HepG2 (cell line): ENCODE data around the gene HABP4. TPM values are rescaled to one million over a fixed set of nuclear protein-coding genes. Genes with fewer than 3 reads are reported as not detected.

Experiments used
- ATAC-seq: fragments of 200-7000 bp; cut with Tn5 transposase; 3 replicates; pipeline ENCODE4 v1.9.1; 2020; ENCODE audit warnings: mild to moderate bottlenecking, moderate library complexity
- BruUV-seq: library from RNA; stranded (reverse); fragments of 400-500 nt; replicated peaks from 2 replicates; lab custom pipeline; 2021; lab: Mats Ljungman, UMichigan
- CTCF ChIA-PET: fragments of 300-600 bp; formaldehyde crosslinking; extraction: SDS; loops from one replicate; lab custom pipeline; 2021; ENCODE audit warnings: low total read pairs, inconsistent platforms, low intra/inter-chr PET ratio; lab: Yijun Ruan, JAX
- POLR2A ChIA-PET: fragments of 350-600 bp; sonication (Branson Sonifier 250); formaldehyde crosslinking; loops from one replicate; lab custom pipeline; 2020; ENCODE audit warnings: antibody characterized with exemption, inconsistent platforms; lab: Yijun Ruan, JAX
- DNase-seq: peaks from one replicate; pipeline ENCODE4 v3.0.0-alpha.2; 2015; ENCODE audit warnings: low spot score
- FAIRE-seq: peaks from 3 replicates; lab custom pipeline; 2011; peaks lifted over from hg19 to GRCh38; lab: Jason Lieb, UNC
- H2AFZ ChIP-seq: one replicate; pipeline ENCODE4 v1.6.1; 2011; ENCODE audit warnings: low read length, inconsistent platforms
- H3K27ac ChIP-seq: fragments of 300-600 bp; 3 replicates; pipeline ENCODE4 v1.8.0; 2011; ENCODE audit warnings: mixed run types, mild to moderate bottlenecking, mixed read lengths, low read length, inconsistent platforms; ENCODE audit not compliant: insufficient read depth; ENCODE audit errors: extremely low read length
- H3K27me3 ChIP-seq, 2 experiments: fragments of 200-600 bp in 1 of 2; 2 replicates in 1 of 2; 3 replicates in 1 of 2; pipeline versions ENCODE4 v1.6.0 to v1.8.0; 2011; ENCODE audit warnings: low read length in 2 of 2, mild to moderate bottlenecking in 2 of 2, moderate library complexity in 2 of 2, inconsistent platforms in 1 of 2; ENCODE audit not compliant: insufficient read depth in 2 of 2, control insufficient read depth in 1 of 2
- H3K36me3 ChIP-seq, 2 experiments: fragments of 200-600 bp in 1 of 2; replicated peaks in 1 of 2; 2 replicates in 1 of 2; 3 replicates in 1 of 2; pipeline versions ENCODE4 v1.5.1 to v1.8.0; 2011; ENCODE audit warnings: low read length in 2 of 2, inconsistent platforms in 1 of 2; ENCODE audit not compliant: insufficient read depth in 2 of 2, control insufficient read depth in 1 of 2
- H3K4me1 ChIP-seq: 2 replicates; pipeline ENCODE4 v1.5.1; 2012; ENCODE audit warnings: low read length, inconsistent platforms; ENCODE audit not compliant: insufficient read depth
- H3K4me2 ChIP-seq: 2 replicates; pipeline ENCODE4 v1.6.0; 2011; ENCODE audit warnings: low read depth, low read length, inconsistent platforms
- H3K4me3 ChIP-seq, 3 experiments: fragments of 200-600 bp in 1 of 3; sonication (generic), shearing (Covaris generic) in 1 of 3; replicated peaks in 1 of 3; 2 replicates each; pipeline ENCODE4 v1.5.1; 2011 to 2016; ENCODE audit warnings: low read length in 3 of 3, inconsistent platforms in 2 of 3, low read depth in 2 of 3, mild to moderate bottlenecking in 2 of 3, control low read depth in 1 of 3, mixed read lengths in 1 of 3; ENCODE audit not compliant: insufficient read depth in 1 of 3
- H3K79me2 ChIP-seq: one replicate; pipeline ENCODE4 v1.6.1; 2011; ENCODE audit warnings: low read length, inconsistent platforms; ENCODE audit not compliant: insufficient read depth
- H3K9ac ChIP-seq: 2 replicates; pipeline ENCODE4 v1.6.0; 2011; ENCODE audit warnings: mild to moderate bottlenecking, low read depth, low read length, inconsistent platforms; ENCODE audit not compliant: insufficient read depth
- H3K9me3 ChIP-seq: 2 replicates; pipeline ENCODE4 v1.5.1; 2012; ENCODE audit warnings: mild to moderate bottlenecking, low read length
- H4K20me1 ChIP-seq: 2 replicates; pipeline ENCODE4 v1.6.0; 2011; ENCODE audit warnings: inconsistent platforms, mild to moderate bottlenecking, low read length, moderate library complexity; ENCODE audit not compliant: insufficient read depth
- EED ChIP-seq: sonication (generic); formaldehyde crosslinking; IDR thresholded peaks from 2 replicates; pipeline ENCODE4 v1.5.0; 2020; ENCODE audit warnings: mild to moderate bottlenecking, missing genetic modification reagents
- GLI4 ChIP-seq: sonication (generic); formaldehyde crosslinking; IDR thresholded peaks from 2 replicates; pipeline ENCODE4 v1.5.1; 2020; ENCODE audit warnings: missing genetic modification reagents, mild to moderate bottlenecking, moderate library complexity, borderline replicate concordance
- KLF6 ChIP-seq: IDR thresholded peaks from 2 replicates; pipeline ENCODE4 v1.8.0; 2016; ENCODE audit warnings: missing biosample characterization, missing genetic modification reagents
- LCORL ChIP-seq, 2 experiments: fragments of 450-650 bp in 1 of 2; sonication (generic) in 1 of 2; formaldehyde crosslinking in 1 of 2; IDR thresholded peaks; 2 replicates each; pipeline versions ENCODE4 v1.5.0 to v1.6.1; 2017 to 2020; ENCODE audit warnings: antibody characterized with exemption in 1 of 2, missing genetic modification reagents in 1 of 2
- MYNN ChIP-seq: sonication (generic); formaldehyde crosslinking; IDR thresholded peaks from 2 replicates; pipeline ENCODE4 v1.4.0; 2020; ENCODE audit warnings: mild to moderate bottlenecking, low read depth, missing genetic modification reagents
- NCOA5 ChIP-seq: sonication (generic); formaldehyde crosslinking; IDR thresholded peaks from 2 replicates; pipeline ENCODE4 v1.4.0; 2020; ENCODE audit warnings: missing genetic modification reagents
- PTBP1 ChIP-seq: fragments of 200-400 bp; formaldehyde crosslinking; IDR thresholded peaks from 2 replicates; pipeline ENCODE4 v1.6.1; 2018; ENCODE audit warnings: low read length, low read depth; ENCODE audit not compliant: poor library complexity, severe bottlenecking
- SATB2 ChIP-seq: sonication (generic); formaldehyde crosslinking; IDR thresholded peaks from 2 replicates; pipeline ENCODE4 v1.5.0; 2020; ENCODE audit warnings: missing genetic modification reagents
- SMARCC2 ChIP-seq: fragments of 450-650 bp; IDR thresholded peaks from 2 replicates; pipeline ENCODE4 v1.6.1; 2017; ENCODE audit warnings: antibody characterized with exemption, mild to moderate bottlenecking
- SP140L ChIP-seq: sonication (generic); formaldehyde crosslinking; IDR thresholded peaks from 2 replicates; pipeline ENCODE4 v1.4.0; 2020; ENCODE audit warnings: missing genetic modification reagents, borderline replicate concordance
- SP4 ChIP-seq: sonication (generic); formaldehyde crosslinking; IDR thresholded peaks from 2 replicates; pipeline ENCODE4 v1.8.1; 2023; ENCODE audit warnings: mild to moderate bottlenecking, missing genetic modification reagents
- TBX2 ChIP-seq: sonication (generic); formaldehyde crosslinking; IDR thresholded peaks from 2 replicates; pipeline ENCODE4 v1.5.0; 2020; ENCODE audit warnings: missing genetic modification reagents, mild to moderate bottlenecking, borderline replicate concordance
- ZNF34 ChIP-seq: sonication (generic); formaldehyde crosslinking; IDR thresholded peaks from 2 replicates; pipeline ENCODE4 v1.4.0; 2020; ENCODE audit warnings: mild to moderate bottlenecking, missing genetic modification reagents, borderline replicate concordance
- ZNF354B ChIP-seq: sonication (generic); formaldehyde crosslinking; IDR thresholded peaks from 2 replicates; pipeline ENCODE4 v1.8.0; 2022; ENCODE audit warnings: mild to moderate bottlenecking, missing genetic modification reagents
- ZNF513 ChIP-seq: sonication (generic); formaldehyde crosslinking; conservative IDR thresholded peaks from 2 replicates; pipeline ENCODE4 v1.5.0; 2020; ENCODE audit warnings: missing genetic modification reagents
- ZNF530 ChIP-seq: sonication (generic); formaldehyde crosslinking; IDR thresholded peaks from 2 replicates; pipeline ENCODE4 v1.5.0; 2020; ENCODE audit warnings: low read depth, mild to moderate bottlenecking, missing genetic modification reagents
- ZNF570 ChIP-seq: sonication (generic); formaldehyde crosslinking; IDR thresholded peaks from 2 replicates; pipeline ENCODE4 v1.4.0; 2020; ENCODE audit warnings: mild to moderate bottlenecking, missing genetic modification reagents, borderline replicate concordance
- ZNF607 ChIP-seq: sonication (generic); formaldehyde crosslinking; IDR thresholded peaks from 2 replicates; pipeline ENCODE4 v1.5.1; 2020; ENCODE audit warnings: missing genetic modification reagents, mild to moderate bottlenecking, borderline replicate concordance
- ZNF615 ChIP-seq: sonication (generic); formaldehyde crosslinking; IDR thresholded peaks from 2 replicates; pipeline ENCODE4 v1.5.0; 2020; ENCODE audit warnings: mild to moderate bottlenecking, missing genetic modification reagents, borderline replicate concordance
- WGBS: methylation state at CpG from one replicate; pipeline ENCODE4 v1.1.6; 2017; ENCODE audit warnings: low lambda C conversion rate; 5-methylcytosine and 5-hydroxymethylcytosine counted together
- in situ Hi-C: cut with HindIII; loops from 2 replicates; pipeline ENCODE4 v1.10.0; 2017; ENCODE audit warnings: low pct_unique_long_range_greater_than_20kb; ENCODE audit not compliant: extremely low pct_ligation_motif_present
- intact Hi-C: fragments of 100-400 bp; cut with micrococcal nuclease; formaldehyde crosslinking; loops from one replicate; pipeline ENCODE4 v1.10.0; 2022; ENCODE audit not compliant: unreplicated experiment
- polyA plus RNA-seq, 8 experiments: library from polyadenylated mRNA; depleted of rRNA in 3 of 8; stranded (reverse) in 7 of 8; unstranded in 1 of 8; fragments of >200 nt; fragmentation: Illumina TruSeq in 4 of 8; extraction: Trizol in 4 of 8; gene quantifications; 2 replicates each; pipeline versions ENCODE4 v1.2.1 to v1.2.3, GENCODE V29; 2011 to 2016; ENCODE audit warnings: low read depth in 4 of 8, missing spikeins in 1 of 8, mixed read lengths in 1 of 8; ENCODE audit not compliant: insufficient read depth in 1 of 8
- total RNA-seq, 5 experiments: library from RNA; depleted of rRNA; stranded (reverse); fragments of >200 nt; fragmentation: Illumina TruSeq; extraction: Trizol; gene quantifications; 2 replicates each; pipeline ENCODE4 v1.2.3, GENCODE V29; 2016; ENCODE audit warnings: low read depth in 1 of 5

Gene HABP4
- total and polyA plus RNA-seq, 2 of the 13 experiments (the other 11 are each of a cell fraction or from before 2014, with no cell fraction given) = 14.3 to 26.6 TPM

GRCh38 chr9:96508227-96508940 lies 58.4 kb downstream of the HABP4 start:
- intact Hi-C loops (no loop called here), in situ Hi-C loops (no loop called here)
- BruUV-seq = no TSS peak
- FAIRE-seq (no peak), DNase-seq (no peak), ATAC-seq (no peak)
- H3K36me3 ChIP-seq = peaks cover 6 to 57% of the 10 kb centered on the region in 2 experiments
- TF ChIP-seq ZNF615 (no peak), ZNF354B (CRISPR knock-in tag) (no peak)
- H4K20me1 ChIP-seq = no peaks in the 10 kb centered on the region
- 99% methylated on average over 14 of the region's 14 CpGs for WGBS
- H3K4me2 ChIP-seq = no peak overlapping the region
- no peak overlapping the region for H2AFZ ChIP-seq
- H3K27ac ChIP-seq = no peak overlapping the region
- no peaks in the 10 kb centered on the region for H3K27me3 ChIP-seq
- H3K9me3 ChIP-seq = no peaks in the 10 kb centered on the region
- POLR2A ChIA-PET = no interaction called here
- no peak overlapping the region for H3K4me3 ChIP-seq
- H3K4me1 ChIP-seq = peaks cover 13% of the 10 kb centered on the region
- H3K79me2 ChIP-seq = no peaks in the 10 kb centered on the region
- CTCF ChIA-PET = no interaction called here
- H3K9ac ChIP-seq = no peak overlapping the region

GRCh38 chr9:96509026-96509425 lies 59.1 kb downstream of the HABP4 start:
- Histone ChIP-seq H3K9ac (no peak overlapping the region), H3K4me1 (peaks cover 7% of the 10 kb centered on the region), H3K4me3 (no peak overlapping the region), H3K27ac (no peak overlapping the region), H3K27me3 (no peaks in the 10 kb centered on the region), H3K79me2 (no peaks in the 10 kb centered on the region), H3K9me3 (no peaks in the 10 kb centered on the region), H2AFZ (no peak overlapping the region), H3K36me3 (peaks cover 10 to 57% of the 10 kb centered on the region in 2 experiments), H4K20me1 (no peaks in the 10 kb centered on the region), H3K4me2 (no peak overlapping the region)
- no TSS peak for BruUV-seq
- ChIA-PET CTCF (no interaction called here), POLR2A (no interaction called here)
- FAIRE-seq = no peak
- over 99% methylated on average over 5 of the region's 5 CpGs for WGBS
- no peak for DNase-seq
- in situ Hi-C loops (no loop called here), intact Hi-C loops (no loop called here)
- ATAC-seq = no peak
- no peak for TF ChIP-seq LCORL (IDR thresholded peaks at IDR 0.05)
- no peak for TF ChIP-seq LCORL (CRISPR knock-in tag; IDR thresholded peaks at IDR 0.05)
- TF ChIP-seq EED (CRISPR knock-in tag) = no peak
- TF ChIP-seq ZNF354B (CRISPR knock-in tag) = no peak
- no peak for TF ChIP-seq GLI4 (CRISPR knock-in tag)
- no peak for TF ChIP-seq ZNF513 (CRISPR knock-in tag)
- no peak for TF ChIP-seq SP4 (CRISPR knock-in tag)
- no peak for TF ChIP-seq MYNN (CRISPR knock-in tag)
- TF ChIP-seq ZNF530 = no peak
- no peak for TF ChIP-seq KLF6 (CRISPR knock-in tag)
- no peak for TF ChIP-seq PTBP1
- no peak for TF ChIP-seq NCOA5
- TF ChIP-seq ZNF34 (CRISPR knock-in tag) = no peak
- no peak for TF ChIP-seq SMARCC2
- TF ChIP-seq ZNF570 (CRISPR knock-in tag) = no peak
- no peak for TF ChIP-seq SATB2 (CRISPR knock-in tag)
- no peak for TF ChIP-seq TBX2
- no peak for TF ChIP-seq SP140L
- TF ChIP-seq ZNF607 (CRISPR knock-in tag) = no peak
